Germinal center (tissue), 1 donor: ENCODE measurements around the gene MINDY4B.
"Not testable (repeated sequence)": the region's sequence is repeated elsewhere in the genome, so short reads cannot be mapped to it uniquely, and the experiment has no call there.

ENCODE experiments used
- DNase-seq: peaks from one replicate; pipeline ENCODE4 v3.0.0; 2012; ENCODE audit warnings: mixed read lengths, low spot score

MINDY4B gene

DNA sequence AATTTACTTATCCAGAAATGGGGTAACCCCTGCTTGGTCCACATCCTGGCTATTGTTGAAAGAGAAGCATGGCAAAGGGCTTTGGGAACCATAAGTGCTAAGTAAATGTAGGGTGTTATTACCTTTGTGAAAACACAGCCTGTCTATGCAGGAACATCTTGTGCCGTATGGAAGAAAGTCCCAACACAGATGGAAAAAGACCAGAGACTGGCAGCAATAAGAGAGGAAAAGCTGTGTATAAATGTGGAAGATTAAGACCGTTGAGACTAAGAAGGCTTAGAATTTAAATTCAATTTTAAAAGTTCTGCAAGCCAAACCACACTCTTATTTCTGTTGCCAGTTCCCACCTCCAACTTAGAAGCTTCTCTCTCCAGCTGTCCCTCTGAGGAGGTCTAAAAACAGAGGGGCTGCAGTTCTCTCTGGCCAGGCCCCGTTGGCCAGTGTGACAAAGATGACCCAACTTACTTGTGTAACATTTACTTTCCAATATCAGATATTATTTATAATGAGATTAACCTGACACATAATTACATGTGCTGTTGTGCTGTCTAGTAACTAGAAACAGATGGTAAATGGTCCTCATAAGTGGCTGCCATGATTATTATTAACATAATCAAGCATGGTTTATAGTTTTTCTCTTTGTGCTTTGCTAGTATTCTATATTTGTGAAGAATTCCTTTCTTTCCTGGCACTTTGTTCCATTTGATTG lies 7.0 kb downstream of the MINDY4B start:
- DNase-seq: no peak

DNA sequence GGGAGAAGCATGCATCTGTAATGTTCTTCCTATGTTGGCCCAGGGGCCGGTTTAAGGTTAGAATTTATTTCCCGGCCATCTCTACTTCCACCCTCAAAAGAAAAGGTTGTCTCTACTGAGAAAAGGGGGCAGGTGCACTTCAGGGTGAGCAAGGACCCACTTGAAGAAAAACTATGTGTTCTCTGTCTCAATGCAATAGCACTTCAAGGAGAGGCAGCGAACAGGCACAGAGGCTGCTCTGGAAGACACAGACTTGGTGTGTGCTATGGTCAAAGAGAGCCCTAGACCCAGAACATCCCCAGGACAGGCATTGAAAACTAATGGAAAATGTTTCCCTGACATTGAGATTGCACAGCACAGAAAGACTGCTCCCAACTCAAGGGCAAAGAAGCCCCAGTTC lies 7.6 kb downstream of the MINDY4B start:
- DNase-seq: no peak

DNA sequence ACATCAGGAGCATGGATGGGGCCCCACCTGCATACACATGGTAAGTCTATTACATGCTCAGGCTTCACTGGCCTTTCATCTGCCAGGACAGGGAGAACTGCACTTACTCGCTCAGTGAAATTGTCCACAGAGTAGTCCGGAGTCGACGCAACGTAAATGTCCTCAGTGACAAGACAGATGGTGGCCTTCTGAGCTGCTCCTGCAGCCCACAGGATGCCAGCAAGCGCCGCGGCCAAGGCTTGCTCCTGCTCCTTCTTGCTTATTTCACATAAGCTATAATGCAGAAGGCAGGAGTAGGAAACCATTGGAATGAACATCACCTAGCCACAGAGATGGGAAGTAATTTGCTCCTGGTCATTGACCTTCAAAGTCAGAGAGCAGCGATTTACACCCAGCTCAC lies 14.4 kb downstream of the MINDY4B start:
- DNase-seq: no peak

DNA sequence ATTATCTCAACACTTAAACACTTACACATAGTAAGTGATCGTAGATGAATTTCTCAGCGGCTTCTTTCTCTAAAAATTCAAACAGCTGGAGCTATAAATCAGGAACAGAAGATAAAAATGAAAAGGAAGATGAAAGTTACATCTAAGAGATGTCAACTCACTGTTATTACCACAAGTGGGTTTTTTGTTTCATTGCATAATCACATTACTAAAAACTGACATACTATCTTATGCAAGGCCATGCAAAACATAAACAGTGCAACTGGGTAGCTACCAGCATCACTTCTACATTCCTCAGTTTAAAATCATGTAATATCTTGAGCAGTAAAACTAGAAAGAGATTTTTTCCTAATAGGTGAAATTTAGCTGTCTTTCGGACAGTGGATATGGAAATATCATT lies 14.9 kb downstream of the MINDY4B start:
- DNase-seq: no peak

DNA sequence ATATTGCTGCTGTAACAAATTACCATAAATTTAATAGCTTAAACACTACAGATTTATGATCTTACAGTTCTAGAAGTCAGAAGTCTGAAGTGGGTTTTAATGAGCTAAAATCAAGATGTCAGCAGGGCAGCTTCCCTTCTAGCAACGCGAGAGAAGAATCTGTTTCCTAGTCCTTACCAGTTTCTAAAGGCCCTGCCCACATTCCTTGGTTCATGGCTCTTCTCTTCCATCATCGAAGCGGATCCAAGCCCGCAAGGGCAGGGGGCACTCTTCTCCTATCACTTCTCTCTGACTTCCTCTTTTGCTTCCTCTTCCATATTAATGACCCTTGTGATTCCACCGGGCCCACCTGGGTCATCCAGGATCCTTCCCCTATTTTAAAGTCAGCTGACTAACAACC lies 16.1 kb downstream of the MINDY4B start:
- DNase-seq: no peak

DNA sequence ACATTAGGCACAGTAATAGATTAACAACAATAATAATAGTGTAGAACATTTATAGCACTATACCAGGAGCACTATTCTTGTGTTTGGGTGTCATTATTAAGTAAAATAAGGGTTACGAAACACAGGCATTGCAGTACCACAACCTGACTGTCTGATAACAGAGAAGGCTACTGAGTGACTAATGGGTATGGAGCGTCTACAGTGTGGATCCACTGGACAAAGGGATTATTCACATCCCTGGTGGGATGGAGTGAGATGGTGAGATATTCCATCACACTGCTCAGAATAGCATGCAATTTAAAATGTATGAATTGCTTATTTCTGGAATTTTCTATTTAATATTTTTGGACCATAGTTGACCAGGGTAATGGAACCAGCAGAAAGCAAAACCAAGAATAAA lies 18.2 kb downstream of the MINDY4B start:
- no peak for DNase-seq

DNA sequence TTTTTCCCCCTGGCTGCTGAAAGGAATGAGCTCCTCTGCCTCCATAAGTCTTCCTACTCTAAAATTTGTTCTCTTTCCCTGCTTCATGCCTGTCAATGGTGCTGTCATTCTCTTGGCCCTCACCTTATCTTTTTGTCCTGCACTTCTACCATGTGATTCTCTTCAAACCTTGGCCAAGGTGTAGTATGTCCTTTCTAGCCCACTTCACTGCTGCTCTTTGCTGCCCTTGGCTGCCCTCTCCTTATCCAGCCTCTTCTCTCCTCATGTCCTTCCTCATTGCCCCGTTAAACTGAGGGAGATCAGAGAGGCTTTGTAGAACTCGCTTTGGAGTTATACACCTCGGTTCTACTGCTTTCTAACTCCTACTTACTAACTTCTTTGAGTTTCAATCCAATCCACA lies 19.7 kb downstream of the MINDY4B start:
- no peak for DNase-seq

DNA sequence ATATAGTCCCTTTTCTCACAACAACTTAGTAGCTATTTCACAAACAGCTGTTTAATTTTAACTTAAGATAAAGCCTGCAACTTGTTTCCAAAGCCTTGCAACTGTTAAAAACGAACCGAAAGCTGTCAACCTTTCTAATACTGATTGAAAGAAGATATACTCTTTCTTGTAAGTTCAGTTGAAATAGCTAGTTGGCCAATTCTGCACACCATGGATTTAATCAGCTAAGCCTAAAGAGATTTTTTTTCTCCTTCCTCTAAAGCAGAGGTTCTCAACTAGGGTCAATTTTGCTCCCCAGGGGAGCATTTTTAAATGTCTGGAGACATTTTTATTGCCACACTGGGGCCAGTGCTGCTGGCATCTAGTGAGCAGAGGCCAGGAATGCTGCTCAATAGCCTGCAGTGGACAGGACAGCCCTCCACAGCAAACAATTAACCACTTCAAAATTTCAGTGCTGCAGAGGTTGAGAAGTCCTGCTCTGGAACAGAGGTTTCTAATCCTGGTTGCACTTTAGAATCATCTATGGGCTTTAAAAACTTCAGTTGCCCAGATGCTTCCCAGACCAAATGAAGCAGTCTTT lies 26.2 kb downstream of the MINDY4B start:
- DNase-seq: no peak

DNA sequence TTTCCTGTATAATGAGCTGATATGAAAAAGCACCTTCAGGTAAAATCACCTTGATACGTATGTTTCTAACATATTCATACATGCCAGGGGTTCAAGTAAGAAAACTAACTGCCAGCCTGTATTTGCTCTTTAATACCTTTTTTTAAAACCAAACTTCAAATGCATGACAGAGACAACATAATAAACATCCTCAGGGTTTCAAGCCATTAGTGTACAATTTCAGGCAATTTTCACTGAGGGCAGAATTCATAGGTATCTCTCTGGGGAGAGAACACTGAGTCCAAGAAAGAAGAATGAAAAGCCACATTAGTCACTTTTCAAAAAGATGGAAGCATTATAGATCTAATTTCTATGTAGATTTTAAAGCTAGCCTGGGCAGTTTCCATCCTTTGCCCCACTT lies 26.9 kb downstream of the MINDY4B start:
- DNase-seq: no peak

DNA sequence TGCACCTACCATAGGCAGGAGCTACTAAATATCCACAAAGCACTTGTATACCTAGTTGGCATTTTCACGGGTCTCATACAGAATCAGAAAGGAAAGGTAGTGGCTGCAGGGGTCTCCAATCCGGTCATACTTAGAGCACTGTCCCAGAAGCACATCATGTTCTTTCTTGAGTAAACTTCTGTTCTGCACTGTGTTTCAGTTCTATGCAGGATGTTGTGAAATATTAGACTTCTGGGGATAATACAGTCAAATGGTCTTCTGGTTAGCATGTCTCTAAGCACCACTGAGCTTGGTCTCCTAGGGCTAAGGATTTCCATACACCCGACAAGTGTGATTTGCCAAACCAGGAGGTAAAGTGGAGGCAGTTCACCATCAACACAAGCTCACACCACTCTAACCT lies 27.9 kb downstream of the MINDY4B start:
- no peak for DNase-seq

DNA sequence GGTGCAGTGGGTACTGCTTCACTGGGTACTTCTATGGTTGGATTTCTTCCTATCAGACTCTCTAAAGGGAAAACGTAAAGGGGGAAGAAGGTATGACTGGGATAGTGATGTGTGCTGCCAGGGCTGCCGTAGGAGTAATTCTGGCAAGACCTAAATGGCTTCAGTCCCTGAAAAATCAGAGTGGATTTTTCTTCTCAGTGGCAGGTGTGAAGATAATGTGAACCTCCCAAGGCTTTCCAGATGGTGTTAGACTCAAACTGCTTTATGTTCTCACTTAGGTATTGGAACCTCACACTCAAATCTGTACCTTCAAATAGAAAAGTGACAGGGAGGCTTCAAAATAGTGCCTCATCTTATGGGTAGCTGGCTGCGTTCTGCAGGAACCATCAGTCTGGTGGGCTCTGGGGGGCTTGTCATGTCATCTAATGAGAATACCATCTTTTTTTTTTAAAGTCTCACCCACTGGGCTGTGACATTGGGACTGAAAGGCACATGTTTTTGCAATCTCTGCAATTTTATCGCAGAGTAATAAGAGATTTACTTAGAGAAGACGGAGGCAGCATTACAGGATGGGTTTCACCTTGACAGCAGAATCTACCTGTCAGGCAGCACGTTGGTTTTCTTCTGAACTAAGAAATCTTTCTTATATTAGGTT lies 28.5 kb downstream of the MINDY4B start:
- no peak for DNase-seq

DNA sequence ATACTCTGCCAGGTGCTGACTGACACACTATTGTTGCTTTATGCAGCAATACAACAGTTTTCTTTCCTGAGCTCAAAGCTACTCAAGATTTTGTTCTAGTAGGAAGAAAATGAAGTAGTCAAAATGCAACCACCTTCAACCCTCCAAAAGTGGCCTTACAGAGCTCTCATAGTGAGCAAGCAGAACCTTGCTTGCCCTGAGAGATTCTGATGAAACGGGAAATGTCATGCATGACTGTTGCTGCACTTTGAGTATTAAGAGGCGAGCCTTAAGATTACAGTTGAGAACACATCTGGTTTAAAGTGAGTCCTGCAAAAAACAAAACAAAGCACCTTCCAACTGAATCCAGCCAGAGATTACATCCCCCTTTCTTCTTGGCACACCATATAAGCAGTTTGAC lies 29.7 kb downstream of the MINDY4B start:
- no peak for DNase-seq

DNA sequence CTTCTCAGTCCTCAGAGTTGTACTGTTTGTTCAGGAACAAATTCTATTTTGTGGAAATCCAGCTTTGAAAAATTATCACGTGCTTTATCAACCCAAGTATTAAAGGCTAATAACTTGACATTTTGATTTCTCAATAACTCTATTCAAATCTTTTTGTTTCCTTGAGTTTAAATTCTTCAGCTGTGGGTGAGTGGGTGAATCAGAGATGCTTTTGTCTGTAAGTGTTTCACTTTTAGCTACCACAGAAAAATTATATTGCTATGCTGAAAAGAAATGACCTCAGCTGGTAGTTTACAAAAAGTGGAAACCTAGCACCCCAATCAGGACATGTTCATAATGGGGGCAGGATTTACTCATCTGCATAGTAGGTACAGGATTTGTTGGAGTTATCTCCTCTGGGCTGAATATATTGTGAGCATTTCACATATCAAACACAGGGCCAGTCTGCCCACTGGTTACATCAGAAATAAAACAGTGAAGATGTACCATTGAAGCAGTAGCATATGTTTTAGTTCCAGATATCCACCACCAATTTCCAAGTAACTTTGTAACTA lies 30.5 kb downstream of the MINDY4B start:
- no peak for DNase-seq

DNA sequence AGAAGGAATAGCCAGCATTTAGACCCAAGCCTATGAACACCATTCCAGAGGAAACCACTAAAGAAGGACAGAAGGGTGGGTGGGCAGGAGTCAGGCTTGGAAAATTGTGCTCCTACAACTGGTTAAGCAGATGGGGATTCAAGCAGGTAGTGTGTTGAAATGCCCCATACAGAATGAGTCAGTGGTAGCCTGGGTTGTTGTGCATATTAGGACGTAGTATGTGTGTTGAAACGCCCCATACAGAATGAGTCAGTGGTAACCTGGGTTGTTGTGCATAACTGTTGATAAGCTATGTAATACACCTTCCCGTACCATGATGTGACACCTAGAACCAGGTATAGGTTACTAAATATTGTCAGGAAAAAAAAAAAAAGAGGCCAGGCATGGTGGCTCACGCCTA lies 34.0 kb downstream of the MINDY4B start:
- no peak for DNase-seq

DNA sequence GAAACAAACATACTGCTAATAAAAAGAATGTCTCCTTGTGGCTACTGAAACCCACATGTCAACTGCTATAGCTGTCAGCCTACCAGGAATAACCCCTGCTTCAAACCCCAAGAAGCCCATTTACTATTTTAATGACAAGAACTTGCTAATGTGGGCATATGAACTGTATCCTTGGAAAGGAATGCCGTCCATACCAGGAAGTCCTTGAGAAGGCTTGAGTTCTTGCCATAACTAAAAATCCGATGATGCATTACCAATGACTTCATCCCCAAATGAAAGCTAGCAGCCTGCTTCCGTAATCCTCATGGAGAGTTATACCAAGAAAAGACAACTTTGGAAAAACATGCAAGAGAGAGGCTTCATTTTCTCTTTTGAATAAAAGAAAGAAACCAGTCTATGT lies 34.8 kb downstream of the MINDY4B start:
- no peak for DNase-seq

DNA sequence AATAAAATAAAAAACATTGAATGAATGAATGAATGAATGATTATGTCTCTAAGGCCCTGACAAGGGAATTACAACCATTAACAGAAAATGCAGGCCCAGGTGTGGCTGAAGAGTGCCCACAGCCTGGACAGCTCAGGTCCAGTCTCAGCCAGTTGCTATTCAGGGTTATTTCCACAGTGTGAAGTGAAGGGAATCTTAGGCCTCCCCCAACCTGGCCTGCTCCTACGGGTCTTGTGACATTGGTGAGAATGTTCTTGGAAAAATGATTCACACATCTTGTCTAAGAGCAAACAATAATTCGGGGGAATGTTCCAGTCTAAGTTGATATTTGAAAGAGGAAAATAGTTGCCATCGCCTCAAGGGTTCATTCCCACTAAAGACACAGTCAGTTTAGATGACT lies 37.0 kb downstream of the MINDY4B start:
- DNase-seq: no peak

DNA sequence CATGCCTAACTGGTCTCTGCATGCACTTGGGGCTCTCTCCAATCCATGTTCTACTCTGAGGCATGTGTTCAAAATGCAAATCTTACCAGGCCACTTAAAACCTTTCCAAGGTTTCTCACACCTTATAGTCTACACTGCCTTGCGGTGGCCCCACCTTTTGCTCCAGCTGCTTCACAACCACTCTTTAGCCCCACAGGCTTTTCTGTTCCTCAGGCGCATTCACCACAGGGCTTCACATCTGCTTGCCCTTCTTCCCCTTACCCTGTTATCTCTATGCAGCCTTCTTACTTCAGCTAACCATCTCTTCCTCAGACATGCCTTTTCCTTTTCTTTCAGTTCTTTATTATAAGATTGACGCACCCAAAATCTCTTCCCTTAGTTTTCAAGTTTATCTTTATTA lies 37.8 kb downstream of the MINDY4B start:
- no peak for DNase-seq

DNA sequence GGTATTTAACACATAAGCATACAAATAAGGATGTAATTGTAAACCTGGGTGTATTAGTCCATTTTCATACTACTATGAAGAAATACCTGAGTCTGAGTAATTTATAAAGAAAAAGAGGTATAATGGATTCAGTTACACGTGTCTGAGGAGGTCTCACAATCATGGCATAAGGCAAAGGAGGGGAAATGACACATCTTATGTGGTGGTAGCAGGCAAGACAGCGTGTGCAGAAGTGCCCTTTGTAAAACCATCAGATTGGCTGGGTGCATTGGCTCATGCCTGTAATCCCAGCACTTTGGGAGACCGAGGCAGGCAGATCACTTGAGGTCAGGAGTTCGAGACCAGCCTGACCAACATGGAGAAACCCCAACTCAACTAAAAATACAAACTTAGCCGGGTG lies 41.3 kb downstream of the MINDY4B start:
- not testable (repeated sequence) for DNase-seq

DNA sequence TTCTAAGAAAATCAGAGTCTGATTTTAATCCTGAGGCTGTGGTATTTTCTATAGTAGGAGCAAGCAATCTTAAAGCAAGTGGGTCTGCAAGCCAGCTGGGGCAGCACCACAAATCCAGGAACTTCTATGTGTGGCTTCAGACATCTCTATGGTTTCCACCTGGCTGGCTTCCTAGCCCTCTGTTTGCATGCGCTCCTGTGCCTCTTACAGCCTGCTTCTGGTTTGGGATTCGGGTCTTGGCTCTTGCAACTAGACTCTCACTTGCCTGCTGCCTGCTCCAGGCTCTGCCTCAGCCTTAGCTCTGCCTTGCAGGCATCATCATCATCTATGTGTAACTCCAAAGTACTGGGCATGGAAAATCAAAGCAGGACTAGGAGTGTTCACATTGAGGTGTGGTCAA lies 43.4 kb downstream of the MINDY4B start:
- DNase-seq: no peak

DNA sequence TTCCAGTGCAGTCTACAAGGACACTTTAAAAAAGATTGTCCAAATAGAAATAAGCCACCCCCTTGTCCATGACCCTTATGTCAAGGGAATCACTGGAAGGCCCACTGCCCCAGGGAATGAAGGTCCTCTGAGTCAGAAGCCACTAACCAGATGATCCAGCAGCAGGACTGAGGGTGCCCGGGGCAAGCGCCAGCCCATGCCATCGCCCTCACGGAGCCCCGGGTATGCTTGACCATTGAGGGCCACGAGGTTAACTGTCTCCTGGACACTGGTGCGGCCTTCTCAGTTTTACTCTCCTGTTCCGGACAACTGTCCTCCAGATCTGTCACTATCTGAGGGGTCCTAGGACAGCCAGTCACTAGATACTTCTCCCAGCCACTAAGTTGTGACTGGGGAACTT lies 47.3 kb downstream of the MINDY4B start:
- DNase-seq: not testable (repeated sequence)

DNA sequence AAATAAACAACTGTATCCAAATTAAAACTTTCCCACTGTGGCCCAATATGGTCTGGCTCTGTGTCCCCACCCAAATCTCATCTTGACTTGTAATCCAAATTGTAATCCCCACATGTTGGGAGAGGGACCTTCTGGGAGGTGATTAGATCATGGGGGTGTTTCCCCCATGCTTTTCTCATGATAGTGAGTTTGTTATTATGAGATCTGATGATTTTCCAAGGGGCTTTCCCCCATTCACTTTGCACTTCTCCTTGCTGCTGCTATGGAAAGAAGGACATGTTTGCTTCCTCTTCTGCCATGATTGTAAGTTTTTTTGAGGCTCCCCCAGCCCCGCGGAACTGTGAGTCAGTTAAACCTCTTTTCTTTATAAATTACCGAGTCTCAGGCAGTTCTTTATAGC lies 55.0 kb downstream of the MINDY4B start:
- DNase-seq: no peak

DNA sequence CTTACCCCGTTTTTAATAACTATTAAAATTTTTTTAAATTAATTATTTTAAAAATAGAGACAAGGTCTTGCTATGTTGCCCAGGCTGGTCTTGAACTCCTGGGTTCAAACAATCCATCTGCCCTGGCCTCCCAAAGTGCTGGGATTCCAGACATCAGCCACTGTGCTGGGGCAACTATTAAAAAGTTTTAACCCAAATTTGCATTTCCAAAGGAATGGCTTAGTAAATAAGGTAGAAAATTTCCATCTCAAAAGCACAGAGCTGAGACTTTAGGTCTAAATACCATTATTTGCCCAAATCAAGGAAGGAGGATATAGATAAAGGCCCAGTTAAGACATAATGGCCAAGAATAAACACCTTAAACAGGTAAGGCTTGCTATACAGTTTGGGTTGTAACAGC lies 56.4 kb downstream of the MINDY4B start:
- DNase-seq: no peak

DNA sequence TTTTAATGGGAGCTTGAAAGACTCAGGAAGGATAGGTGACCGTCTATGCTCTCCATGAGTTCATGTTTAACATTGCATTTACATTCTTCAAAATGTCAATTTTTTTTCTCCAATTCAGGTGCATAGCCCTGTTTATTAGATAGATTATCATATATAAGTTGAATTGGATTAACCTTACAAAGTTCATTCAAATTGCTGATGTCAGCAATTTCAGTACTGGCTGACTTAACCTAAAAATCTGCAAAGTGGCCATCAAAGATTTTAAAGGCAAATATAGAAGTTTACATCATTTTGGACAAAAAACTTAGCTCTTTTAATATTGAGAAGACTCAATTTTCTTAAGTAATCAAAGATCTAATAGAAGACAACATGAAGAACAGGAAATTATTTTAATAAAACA lies 57.8 kb downstream of the MINDY4B start:
- no peak for DNase-seq

DNA sequence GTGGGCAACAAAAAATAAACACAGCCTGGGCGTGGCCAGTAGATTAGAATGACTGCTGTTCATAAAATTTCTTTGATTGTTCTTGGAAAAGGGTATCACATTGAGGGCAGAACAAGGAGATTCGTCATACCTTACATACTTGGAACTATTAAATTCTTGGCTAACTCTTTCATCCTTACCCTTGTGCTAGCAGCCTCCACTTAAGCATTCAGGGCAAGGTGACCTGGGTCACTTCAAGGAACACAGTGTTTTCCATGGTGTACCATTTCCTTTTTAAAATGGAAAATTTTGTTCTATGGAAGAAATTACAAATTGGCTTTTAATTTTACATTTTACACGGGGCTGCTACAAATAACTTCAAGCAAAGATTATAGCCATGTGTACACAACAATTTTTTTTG lies 60.8 kb downstream of the MINDY4B start:
- DNase-seq: no peak
